ENCODE measurements around the gene ANKRD60. TPM values are rescaled to one million over a fixed set of nuclear protein-coding genes. Genes with fewer than 3 reads are reported as not detected.

The ANKRD60 gene
- total RNA-seq, 2 experiments from 2014 or later = not detected

DNA sequence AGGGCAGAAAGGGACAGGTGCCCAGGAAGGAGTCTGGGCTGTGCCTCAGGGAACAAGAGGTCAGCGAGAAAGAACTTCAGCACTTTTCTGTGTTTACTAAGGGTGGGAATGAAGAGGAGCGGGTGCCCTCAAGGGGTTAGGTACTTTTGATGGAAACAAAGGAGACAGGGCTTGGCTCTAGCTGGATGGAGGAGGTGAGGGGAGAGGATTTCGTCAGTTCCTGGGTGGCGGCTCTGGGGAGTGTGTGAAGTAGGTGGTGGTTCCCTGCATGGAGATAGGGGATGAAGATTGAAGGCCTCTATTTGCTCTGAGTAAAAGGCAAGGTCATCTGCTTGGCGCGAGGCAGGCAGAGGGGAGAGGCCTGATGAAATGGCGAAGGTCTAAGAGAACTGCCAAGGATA, 40.0 kb upstream of the ANKRD60 start:
- BruUV-seq (replicated peaks) = no TSS peak
- POLR2A ChIA-PET = no interaction called here

DNA sequence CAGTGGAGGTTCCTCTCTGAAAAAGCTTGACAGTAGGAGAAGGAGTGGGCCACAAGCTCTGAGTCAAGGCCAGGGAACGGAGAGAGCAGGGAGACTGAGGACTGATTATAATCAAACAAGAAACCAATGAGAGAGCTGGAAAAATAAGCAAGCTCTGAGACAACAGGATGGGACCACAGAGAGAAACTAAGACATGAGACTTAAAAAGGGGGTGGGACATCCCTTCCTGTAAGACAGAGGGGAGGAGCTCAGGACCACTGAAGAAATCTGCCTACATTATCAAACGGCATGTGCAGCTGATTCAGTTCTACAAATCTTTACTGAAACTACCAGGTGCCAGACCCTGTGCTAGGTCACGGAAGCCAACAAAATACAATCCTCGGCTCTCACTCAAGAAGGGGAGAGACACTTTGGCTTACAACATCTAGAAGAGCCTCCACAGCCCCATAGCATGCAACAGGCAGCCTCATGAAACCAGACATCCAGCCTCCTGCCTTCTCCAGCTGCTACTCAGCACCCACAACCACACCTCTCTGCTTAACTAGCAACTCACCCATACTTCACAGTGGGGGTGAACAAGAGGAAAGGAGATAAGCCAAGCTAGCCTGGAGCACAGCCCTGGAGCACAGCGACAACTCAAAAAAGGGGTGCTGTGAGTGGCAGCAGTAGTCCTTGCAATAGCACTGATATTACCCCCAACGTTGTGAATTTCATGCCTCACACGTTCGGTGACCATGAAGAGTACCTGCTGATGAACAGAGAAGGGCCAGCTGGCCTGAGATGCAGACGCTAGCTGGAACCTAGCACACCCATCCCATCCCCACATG, 39.1 kb upstream of the ANKRD60 start:
- TF ChIP-seq, protein P1, sequence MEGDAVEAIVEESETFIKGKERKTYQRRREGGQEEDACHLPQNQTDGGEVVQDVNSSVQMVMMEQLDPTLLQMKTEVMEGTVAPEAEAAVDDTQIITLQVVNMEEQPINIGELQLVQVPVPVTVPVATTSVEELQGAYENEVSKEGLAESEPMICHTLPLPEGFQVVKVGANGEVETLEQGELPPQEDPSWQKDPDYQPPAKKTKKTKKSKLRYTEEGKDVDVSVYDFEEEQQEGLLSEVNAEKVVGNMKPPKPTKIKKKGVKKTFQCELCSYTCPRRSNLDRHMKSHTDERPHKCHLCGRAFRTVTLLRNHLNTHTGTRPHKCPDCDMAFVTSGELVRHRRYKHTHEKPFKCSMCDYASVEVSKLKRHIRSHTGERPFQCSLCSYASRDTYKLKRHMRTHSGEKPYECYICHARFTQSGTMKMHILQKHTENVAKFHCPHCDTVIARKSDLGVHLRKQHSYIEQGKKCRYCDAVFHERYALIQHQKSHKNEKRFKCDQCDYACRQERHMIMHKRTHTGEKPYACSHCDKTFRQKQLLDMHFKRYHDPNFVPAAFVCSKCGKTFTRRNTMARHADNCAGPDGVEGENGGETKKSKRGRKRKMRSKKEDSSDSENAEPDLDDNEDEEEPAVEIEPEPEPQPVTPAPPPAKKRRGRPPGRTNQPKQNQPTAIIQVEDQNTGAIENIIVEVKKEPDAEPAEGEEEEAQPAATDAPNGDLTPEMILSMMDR (conservative IDR thresholded peaks at IDR 0.05; ENCODE audit: low read length) = no peak
- TF ChIP-seq EZH2phosphoT487 (IDR thresholded peaks at IDR 0.05; ENCODE audit: borderline replicate concordance, low read depth, low read length) = no peak
- no peaks in the 10 kb centered on the region for H4K20me1 ChIP-seq (ENCODE audit: insufficient read depth, low read length)
- no peaks in the 10 kb centered on the region for H3K79me2 ChIP-seq (ENCODE audit: insufficient read depth, low read depth, low read length)
- CTCF ChIA-PET (ENCODE audit: unreplicated experiment) = interaction anchor here (0.6 kb wide), 1 partner anchor 54 kb away, joined by 3 read pairs; no protein-coding TSS in a partner anchor
- POLR2A ChIA-PET = interaction anchor here (0.7 kb wide), 1 partner anchor 93 kb away, joined by 5 read pairs; no protein-coding TSS in a partner anchor
- H3K4me1 ChIP-seq (ENCODE audit: insufficient read depth, low read length, poor library complexity, severe bottlenecking) = no peaks in the 10 kb centered on the region
- DNase-seq (ENCODE audit: low spot score) = no peak
- no peak overlapping the region for H3K27ac ChIP-seq (ENCODE audit: low read depth, low read length, poor library complexity, severe bottlenecking)
- H2AFZ ChIP-seq (ENCODE audit: low read length) = no peak overlapping the region
- BruUV-seq (replicated peaks) = no TSS peak
- H3K9me2 ChIP-seq (ENCODE audit: insufficient read depth, low read length) = no peaks in the 10 kb centered on the region
- no peaks in the 10 kb centered on the region for H3K36me3 ChIP-seq (ENCODE audit: insufficient read depth, low read length)
- no peak overlapping the region for H3K4me3 ChIP-seq (ENCODE audit: low read depth, low read length, poor library complexity, severe bottlenecking)
- H3K4me2 ChIP-seq (ENCODE audit: low read length) = no peak overlapping the region
- H3K9me3 ChIP-seq (ENCODE audit: low read length) = no peaks in the 10 kb centered on the region
- intact Hi-C loops (cut with micrococcal nuclease; ENCODE audit: unreplicated experiment) = no loop called here

More for the DNA sequence above, 40.0 kb upstream of the ANKRD60 start:
- Histone ChIP-seq H4K20me1 (ENCODE audit: insufficient read depth, low read length) (no peaks in the 10 kb centered on the region), H3K9me2 (ENCODE audit: insufficient read depth, low read length) (no peaks in the 10 kb centered on the region), H3K9me3 (ENCODE audit: low read length) (no peaks in the 10 kb centered on the region), H3K79me2 (ENCODE audit: insufficient read depth, low read depth, low read length) (no peaks in the 10 kb centered on the region), H3K36me3 (ENCODE audit: insufficient read depth, low read length) (no peaks in the 10 kb centered on the region), H3K4me1 (ENCODE audit: insufficient read depth, low read length, poor library complexity, severe bottlenecking) (no peaks in the 10 kb centered on the region), H3K4me2 (ENCODE audit: low read length) (no peak overlapping the region), H3K27ac (ENCODE audit: low read depth, low read length, poor library complexity, severe bottlenecking) (no peak overlapping the region), H3K4me3 (ENCODE audit: low read depth, low read length, poor library complexity, severe bottlenecking) (no peak overlapping the region), H2AFZ (ENCODE audit: low read length) (no peak overlapping the region)
- no peak for DNase-seq (ENCODE audit: low spot score)
- CTCF ChIA-PET (ENCODE audit: unreplicated experiment) = interaction anchor here (0.6 kb wide), 1 partner anchor 53 kb away, joined by 3 read pairs; no protein-coding TSS in a partner anchor
- intact Hi-C loops (cut with micrococcal nuclease; ENCODE audit: unreplicated experiment) = no loop called here
- TF ChIP-seq, protein P1 (conservative IDR thresholded peaks at IDR 0.05; ENCODE audit: low read length) = no peak
- no peak for TF ChIP-seq EZH2phosphoT487 (IDR thresholded peaks at IDR 0.05; ENCODE audit: borderline replicate concordance, low read depth, low read length)

DNA sequence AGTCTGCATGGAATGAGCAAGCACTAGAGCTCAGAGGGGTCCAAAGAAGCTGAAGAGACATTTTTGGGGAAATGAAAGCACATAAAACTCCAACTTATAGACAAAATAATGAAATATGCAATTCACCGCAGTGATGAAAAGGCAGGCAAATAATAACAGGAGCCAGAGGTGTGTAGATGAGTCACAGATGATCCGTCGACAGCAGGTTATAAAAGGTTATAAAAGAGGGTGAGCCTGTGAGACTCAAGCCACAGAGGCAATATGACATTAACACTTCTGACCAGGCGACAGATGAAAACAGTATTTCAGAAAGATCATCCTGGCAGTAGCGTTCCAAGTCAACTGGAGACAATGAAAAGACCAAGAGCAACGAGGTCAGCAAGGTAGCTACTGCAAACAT, 35.8 kb upstream of the ANKRD60 start:
- DNase-seq (ENCODE audit: low spot score) = no peak
- Histone ChIP-seq H4K20me1 (ENCODE audit: insufficient read depth, low read length) (no peaks in the 10 kb centered on the region), H3K79me2 (ENCODE audit: insufficient read depth, low read depth, low read length) (no peaks in the 10 kb centered on the region), H3K4me3 (ENCODE audit: low read depth, low read length, poor library complexity, severe bottlenecking) (no peak overlapping the region), H3K36me3 (ENCODE audit: insufficient read depth, low read length) (no peaks in the 10 kb centered on the region), H2AFZ (ENCODE audit: low read length) (no peak overlapping the region), H3K4me1 (ENCODE audit: insufficient read depth, low read length, poor library complexity, severe bottlenecking) (peaks cover 5% of the 10 kb centered on the region), H3K4me2 (ENCODE audit: low read length) (no peak overlapping the region), H3K27ac (ENCODE audit: low read depth, low read length, poor library complexity, severe bottlenecking) (no peak overlapping the region), H3K9me3 (ENCODE audit: low read length) (no peaks in the 10 kb centered on the region), H3K9me2 (ENCODE audit: insufficient read depth, low read length) (no peaks in the 10 kb centered on the region)
- no TSS peak for BruUV-seq (replicated peaks)
- TF ChIP-seq, protein P1 (conservative IDR thresholded peaks at IDR 0.05; ENCODE audit: low read length) = no peak
- no peak for TF ChIP-seq EZH2phosphoT487 (IDR thresholded peaks at IDR 0.05; ENCODE audit: borderline replicate concordance, low read depth, low read length)
- ChIA-PET POLR2A (no interaction called here), CTCF (ENCODE audit: unreplicated experiment) (no interaction called here)
- intact Hi-C loops (cut with micrococcal nuclease; ENCODE audit: unreplicated experiment) = no loop called here
